IMR-90 (cell line): ENCODE measurements around the gene ABTB1. TPM values are rescaled to one million over a fixed set of nuclear protein-coding genes. Genes with fewer than 3 reads are reported as not detected.

Experiments used
- ATAC-seq: fragments of 200-7000 bp; cut with Tn5 transposase; 2 replicates; pipeline ENCODE4 v1.9.1; 2020; ENCODE audit warnings: low read depth, mild to moderate bottlenecking, moderate library complexity
- BruUV-seq: library from RNA; stranded (reverse); fragments of 400-500 nt; replicated peaks from 2 replicates; lab custom pipeline; 2021; lab: Mats Ljungman, UMichigan
- CTCF ChIA-PET: fragments of 300-600 bp; formaldehyde crosslinking; extraction: SDS; loops from one replicate; lab custom pipeline; 2021; ENCODE audit warnings: antibody characterized with exemption; lab: Yijun Ruan, JAX
- POLR2A ChIA-PET: fragments of 300-600 bp; sonication (Branson Sonifier 250); formaldehyde crosslinking; loops from one replicate; lab custom pipeline; 2022; ENCODE audit warnings: antibody characterized with exemption; ENCODE audit not compliant: unreplicated experiment; lab: Charles Lee
- DNase-seq: peaks from one replicate; pipeline ENCODE4 v3.0.0; 2013
- H2AFZ ChIP-seq: replicated peaks from 2 replicates; pipeline ENCODE3; 2013; ENCODE audit warnings: low read length, mild to moderate bottlenecking; ENCODE audit not compliant: poor library complexity
- H2AK5ac ChIP-seq: 2 replicates; pipeline ENCODE4 v1.6.1; 2013; ENCODE audit warnings: low read depth, low read length, inconsistent platforms
- H2AK9ac ChIP-seq: replicated peaks from 2 replicates; pipeline ENCODE3; 2013; ENCODE audit warnings: mild to moderate bottlenecking, low read depth, low read length, moderate library complexity; ENCODE audit not compliant: poor library complexity
- H2BK120ac ChIP-seq: 2 replicates; pipeline ENCODE4 v1.6.1; 2013; ENCODE audit warnings: low read depth, low read length, inconsistent platforms
- H2BK15ac ChIP-seq: 3 replicates; pipeline ENCODE4 v1.6.1; 2013; ENCODE audit warnings: low read depth, low read length, inconsistent platforms
- H2BK20ac ChIP-seq: 2 replicates; pipeline ENCODE4 v1.6.1; 2013; ENCODE audit warnings: low read depth, mild to moderate bottlenecking, inconsistent platforms, low read length, moderate library complexity
- H2BK5ac ChIP-seq: 2 replicates; pipeline ENCODE4 v1.6.1; 2013; ENCODE audit warnings: mild to moderate bottlenecking, low read depth, low read length, inconsistent platforms; ENCODE audit not compliant: poor library complexity, severe bottlenecking
- H3K14ac ChIP-seq: replicated peaks from 2 replicates; pipeline ENCODE4 v1.6.1; 2013; ENCODE audit warnings: low read depth, low read length, inconsistent platforms
- H3K18ac ChIP-seq: 2 replicates; pipeline ENCODE4 v1.6.1; 2013; ENCODE audit warnings: low read depth, low read length, control low read depth
- H3K23ac ChIP-seq: 2 replicates; pipeline ENCODE4 v1.6.1; 2013; ENCODE audit warnings: low read depth, low read length, inconsistent platforms
- H3K27ac ChIP-seq: 2 replicates; pipeline ENCODE4 v1.5.1; 2013; ENCODE audit warnings: mild to moderate bottlenecking, control low read depth, low read length; ENCODE audit not compliant: insufficient read depth
- H3K27me3 ChIP-seq: 2 replicates; pipeline ENCODE4 v1.6.1; 2013; ENCODE audit warnings: low read length; ENCODE audit not compliant: control insufficient read depth, insufficient read depth
- H3K36me3 ChIP-seq: 2 replicates; pipeline ENCODE4 v1.6.1; 2013; ENCODE audit warnings: low read length, mixed read lengths; ENCODE audit not compliant: control insufficient read depth, insufficient read depth
- H3K4ac ChIP-seq: 2 replicates; pipeline ENCODE4 v1.6.1; 2013; ENCODE audit warnings: low read depth, low read length, inconsistent platforms
- H3K4me1 ChIP-seq: 2 replicates; pipeline ENCODE4 v1.6.1; 2013; ENCODE audit warnings: low read length, mixed read lengths; ENCODE audit not compliant: control insufficient read depth, insufficient read depth
- H3K4me2 ChIP-seq: 2 replicates; pipeline ENCODE4 v1.6.1; 2013; ENCODE audit warnings: low read depth, mild to moderate bottlenecking, control low read depth, low read length, moderate library complexity
- H3K4me3 ChIP-seq: 2 replicates; pipeline ENCODE4 v1.5.1; 2013; ENCODE audit warnings: low read depth, mild to moderate bottlenecking, control low read depth, low read length, moderate library complexity; ENCODE audit not compliant: insufficient read depth
- H3K56ac ChIP-seq: 2 replicates; pipeline ENCODE4 v1.6.1; 2013; ENCODE audit warnings: low read length, inconsistent platforms; ENCODE audit not compliant: insufficient read depth; ENCODE audit errors: extremely low read depth
- H3K79me1 ChIP-seq, 2 experiments: 2 replicates each; pipeline ENCODE4 v1.6.1; 2013; ENCODE audit warnings: low read length in 2 of 2, inconsistent platforms in 1 of 2, low read depth in 1 of 2
- H3K9ac ChIP-seq: 2 replicates; pipeline ENCODE4 v1.6.1; 2013; ENCODE audit warnings: low read depth, low read length, control low read depth
- H3K9me1 ChIP-seq: 2 replicates; pipeline ENCODE4 v1.6.1; 2013; ENCODE audit warnings: low read length, inconsistent platforms; ENCODE audit not compliant: insufficient read depth
- H3K9me3 ChIP-seq: 2 replicates; pipeline ENCODE4 v1.6.1; 2013; ENCODE audit warnings: low read length; ENCODE audit not compliant: control insufficient read depth, insufficient read depth
- H4K20me1 ChIP-seq: 2 replicates; pipeline ENCODE4 v1.6.1; 2013; ENCODE audit warnings: low read length, inconsistent platforms; ENCODE audit not compliant: insufficient read depth
- H4K5ac ChIP-seq: 2 replicates; pipeline ENCODE4 v1.6.1; 2013; ENCODE audit warnings: mild to moderate bottlenecking, low read depth, low read length, control low read depth
- H4K8ac ChIP-seq, 2 experiments: 2 replicates each; pipeline ENCODE4 v1.6.1; 2013; ENCODE audit warnings: low read depth in 2 of 2, low read length in 2 of 2, control low read depth in 1 of 2, inconsistent platforms in 1 of 2
- H4K91ac ChIP-seq: 2 replicates; pipeline ENCODE4 v1.6.1; 2013; ENCODE audit warnings: low read depth, low read length, inconsistent platforms; ENCODE audit not compliant: insufficient read depth
- CHD1 ChIP-seq: IDR thresholded peaks from 2 replicates; pipeline ENCODE4 v1.6.1; 2012; ENCODE audit warnings: low read depth, low read length, improper control_type of control experiment
- CTCF ChIP-seq: conservative IDR thresholded peaks from 2 replicates; pipeline ENCODE4 v1.5.1; 2012; ENCODE audit warnings: mild to moderate bottlenecking, low read depth, low read length, improper control_type of control experiment
- MAZ ChIP-seq: IDR thresholded peaks from 2 replicates; pipeline ENCODE4 v1.6.1; 2012; ENCODE audit warnings: low read depth, mild to moderate bottlenecking, low read length, improper control_type of control experiment, moderate library complexity, borderline replicate concordance
- MXI1 ChIP-seq: IDR thresholded peaks from 2 replicates; pipeline ENCODE4 v1.6.1; 2012; ENCODE audit warnings: low read depth, mild to moderate bottlenecking, low read length, moderate library complexity, borderline replicate concordance
- NFE2L2 ChIP-seq: fragments of 150-350 bp; IDR thresholded peaks from 2 replicates; pipeline ENCODE4 v1.6.1; 2016; ENCODE audit warnings: low read depth, mild to moderate bottlenecking, low read length
- SMC3 ChIP-seq: fragments of 150-350 bp; IDR thresholded peaks from 2 replicates; pipeline ENCODE4 v1.6.1; 2016; ENCODE audit warnings: low read depth, mild to moderate bottlenecking, antibody characterized with exemption, low read length, moderate library complexity
- WGBS, 2 experiments: methylation state at CpG; one replicate each; pipeline versions ENCODE4 v1.1.5 to v1.1.7; 2013; ENCODE audit warnings: missing lambda C conversion rate in 2 of 2; ENCODE audit not compliant: insufficient read length in 1 of 2; ENCODE audit errors: extremely low coverage in 2 of 2; 5-methylcytosine and 5-hydroxymethylcytosine counted together
- dilution Hi-C: fragments of 300-500 bp; cut with HindIII; formaldehyde crosslinking; loops from one replicate; pipeline ENCODE4 v1.14.3; 2018; ENCODE audit warnings: low sequenced_read_pairs; ENCODE audit not compliant: unreplicated experiment
- in situ Hi-C: fragments of 300-500 bp; cut with MboI; formaldehyde crosslinking; loops from 3 replicates; pipeline ENCODE4 v1.14.3; 2019; ENCODE audit warnings: low sequenced_read_pairs, inconsistent platforms, mixed read lengths
- intact Hi-C: fragments of 100-400 bp; cut with micrococcal nuclease; formaldehyde crosslinking; loops from 2 replicates; pipeline ENCODE4 v1.10.0; 2022
- polyA plus RNA-seq, 3 experiments: library from polyadenylated mRNA; depleted of rRNA; stranded (reverse); fragments of >200 nt; gene quantifications; 2 replicates each; pipeline ENCODE4 v1.2.3, GENCODE V29; 2012; ENCODE audit warnings: low replicate concordance in 1 of 3
- total RNA-seq: library from RNA; depleted of rRNA; stranded (reverse); fragments of >200 nt; gene quantifications from 2 replicates; pipeline ENCODE4 v1.2.3, GENCODE V29; 2012

The ABTB1 gene
- total and polyA plus RNA-seq, 2 of the 4 experiments (the other 2 are of a cell fraction): 3.2 to 23.0 TPM

DNA sequence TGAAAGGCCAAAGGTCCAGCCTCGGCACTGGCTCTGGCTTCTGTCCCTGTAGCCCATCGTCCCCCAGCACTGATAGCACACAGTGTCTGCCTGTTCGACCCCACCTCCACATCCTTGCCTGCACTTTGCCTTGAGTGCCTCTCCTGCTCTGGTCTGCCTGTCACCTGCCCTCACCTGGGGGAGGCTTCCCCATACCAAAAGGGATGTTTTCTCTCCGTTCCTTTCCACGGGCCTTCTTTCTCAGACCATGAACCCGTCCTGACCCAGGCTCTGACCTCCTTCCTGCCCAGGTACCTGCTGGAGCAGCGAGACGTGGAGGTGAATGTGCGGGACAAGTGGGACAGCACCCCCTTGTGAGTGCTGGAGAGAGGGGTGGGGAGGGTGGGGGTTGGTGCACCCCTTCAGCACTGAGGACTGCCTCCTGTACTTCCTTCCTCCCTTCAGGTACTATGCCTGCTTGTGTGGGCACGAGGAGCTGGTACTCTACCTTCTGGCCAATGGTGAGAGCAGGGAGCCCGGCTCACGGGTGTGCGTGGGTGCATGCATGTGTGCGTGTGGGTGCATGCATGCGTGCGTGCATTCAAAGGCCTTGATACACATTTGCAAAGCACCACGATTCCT, 1.5 kb downstream of the ABTB1 start:
- Histone ChIP-seq H3K27ac (no peak overlapping the region), H2BK5ac (no peak overlapping the region), H2BK120ac (no peak overlapping the region), H4K8ac (no peak overlapping the region), H4K20me1 (no peaks in the 10 kb centered on the region; the same call in none of the 2 replicates), H3K4me2 (peak overlapping the region; percentile 59; the same call in 1 of the 2 replicates), H2AK5ac (no peak overlapping the region), H3K4ac (no peak overlapping the region), H3K4me1 (peaks cover 10% of the 10 kb centered on the region), H2BK20ac (no peak overlapping the region), H4K5ac (no peak overlapping the region), H3K36me3 (peaks cover 28% of the 10 kb centered on the region), H3K56ac (no peak overlapping the region), H2AK9ac (no peak overlapping the region), H3K9ac (no peak overlapping the region), H3K23ac (no peak overlapping the region), H3K27me3 (no peaks in the 10 kb centered on the region), H3K9me3 (no peaks in the 10 kb centered on the region), H2BK15ac (no peak overlapping the region), H4K91ac (no peak overlapping the region), H3K18ac (no peak overlapping the region), H2AFZ (no peak overlapping the region), H3K79me1 (peaks cover 19 to 35% of the 10 kb centered on the region in 2 experiments), H3K4me3 (no peak overlapping the region), H3K14ac (no peak overlapping the region), H3K9me1 (peaks cover 10% of the 10 kb centered on the region; the same call in 1 of the 2 replicates)
- WGBS, 2 experiments: 91% methylated on average over 9 of the region's 17 CpGs; no CpG with 5 or more reads in 1 of the 2 experiments
- no TSS peak for BruUV-seq
- ChIA-PET POLR2A (no interaction called here), CTCF (no interaction called here)
- in situ Hi-C loops: no loop called here
- no peak for DNase-seq
- dilution Hi-C loops: no loop called here
- TF ChIP-seq MXI1 (no peak), SMC3 (no peak), CTCF (no peak), NFE2L2 (no peak), CHD1 (no peak), MAZ (no peak)
- intact Hi-C loops: no loop called here
- no peak for ATAC-seq
